PFSK-1 (cell line): ENCODE results near the gene NAGK.

Experiments
- FOXP2 ChIP-seq: optimal IDR thresholded peaks from 2 replicates; pipeline ENCODE3; 2011; ENCODE audit warnings: borderline replicate concordance, control low read depth, inconsistent platforms; ENCODE audit not compliant: insufficient read depth; ENCODE audit errors: extremely low read length, extremely low read depth
- POLR2AphosphoS5 ChIP-seq: IDR thresholded peaks from 2 replicates; pipeline ENCODE4 v1.6.1; 2012; ENCODE audit warnings: low read depth, mild to moderate bottlenecking, control low read depth, low read length, moderate library complexity
- TAF1 ChIP-seq: IDR thresholded peaks from 2 replicates; pipeline ENCODE4 v1.6.1; 2012; ENCODE audit warnings: low read length, control low read depth, borderline replicate concordance; ENCODE audit not compliant: insufficient read depth
- TF ChIP-seq, protein P1 (sequence below), 2 experiments: IDR thresholded peaks; 2 replicates each; pipeline versions ENCODE4 v1.6.1 to v1.8.0; 2011 to 2012; ENCODE audit warnings: low read depth in 2 of 2, low read length in 2 of 2, control low read depth in 1 of 2, inconsistent platforms in 1 of 2, mild to moderate bottlenecking in 1 of 2, moderate library complexity in 1 of 2; ENCODE audit not compliant: insufficient read depth in 1 of 2

DNA sequence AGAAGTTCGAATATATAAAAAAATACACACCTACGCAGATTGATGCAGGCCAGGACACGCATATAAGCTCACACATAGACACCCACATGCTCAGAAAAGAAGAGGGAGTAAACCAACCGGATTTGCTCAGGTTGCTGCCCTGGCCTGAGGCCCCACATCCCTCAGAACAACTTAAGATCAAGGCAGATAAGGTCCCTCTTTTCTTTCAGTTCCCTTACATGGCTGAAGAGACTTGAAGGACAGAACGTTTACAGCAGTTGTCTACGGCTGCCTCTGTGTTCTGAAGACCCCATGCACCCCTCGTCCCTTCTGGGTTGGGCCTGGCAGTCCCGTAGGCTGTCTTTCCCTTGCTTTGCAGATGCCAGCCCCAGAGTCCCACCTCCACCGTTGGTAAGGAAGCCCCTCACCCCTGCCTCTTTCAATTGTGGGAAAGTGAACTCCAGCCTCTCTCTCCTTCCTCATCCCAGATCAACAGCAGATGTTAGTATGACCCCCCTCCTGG, 4.3 kb upstream of the NAGK start:
- TF ChIP-seq POLR2AphosphoS5 (no peak), FOXP2 (no peak), TAF1 (no peak)
- TF ChIP-seq, protein P1, sequence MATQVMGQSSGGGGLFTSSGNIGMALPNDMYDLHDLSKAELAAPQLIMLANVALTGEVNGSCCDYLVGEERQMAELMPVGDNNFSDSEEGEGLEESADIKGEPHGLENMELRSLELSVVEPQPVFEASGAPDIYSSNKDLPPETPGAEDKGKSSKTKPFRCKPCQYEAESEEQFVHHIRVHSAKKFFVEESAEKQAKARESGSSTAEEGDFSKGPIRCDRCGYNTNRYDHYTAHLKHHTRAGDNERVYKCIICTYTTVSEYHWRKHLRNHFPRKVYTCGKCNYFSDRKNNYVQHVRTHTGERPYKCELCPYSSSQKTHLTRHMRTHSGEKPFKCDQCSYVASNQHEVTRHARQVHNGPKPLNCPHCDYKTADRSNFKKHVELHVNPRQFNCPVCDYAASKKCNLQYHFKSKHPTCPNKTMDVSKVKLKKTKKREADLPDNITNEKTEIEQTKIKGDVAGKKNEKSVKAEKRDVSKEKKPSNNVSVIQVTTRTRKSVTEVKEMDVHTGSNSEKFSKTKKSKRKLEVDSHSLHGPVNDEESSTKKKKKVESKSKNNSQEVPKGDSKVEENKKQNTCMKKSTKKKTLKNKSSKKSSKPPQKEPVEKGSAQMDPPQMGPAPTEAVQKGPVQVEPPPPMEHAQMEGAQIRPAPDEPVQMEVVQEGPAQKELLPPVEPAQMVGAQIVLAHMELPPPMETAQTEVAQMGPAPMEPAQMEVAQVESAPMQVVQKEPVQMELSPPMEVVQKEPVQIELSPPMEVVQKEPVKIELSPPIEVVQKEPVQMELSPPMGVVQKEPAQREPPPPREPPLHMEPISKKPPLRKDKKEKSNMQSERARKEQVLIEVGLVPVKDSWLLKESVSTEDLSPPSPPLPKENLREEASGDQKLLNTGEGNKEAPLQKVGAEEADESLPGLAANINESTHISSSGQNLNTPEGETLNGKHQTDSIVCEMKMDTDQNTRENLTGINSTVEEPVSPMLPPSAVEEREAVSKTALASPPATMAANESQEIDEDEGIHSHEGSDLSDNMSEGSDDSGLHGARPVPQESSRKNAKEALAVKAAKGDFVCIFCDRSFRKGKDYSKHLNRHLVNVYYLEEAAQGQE (IDR thresholded peaks at IDR 0.05; ENCODE audit: insufficient read depth in 1 of 2, low read depth in 2 of 2, low read length in 2 of 2), result no peak
